PC-3 (cell line): Measurements from ENCODE around the gene ELAVL3. TPM values are rescaled to one million over a fixed set of nuclear protein-coding genes. Genes with fewer than 3 reads are reported as not detected.

Experiments
- ATAC-seq: fragments of 200-7000 bp; cut with Tn5 transposase; 2 replicates; pipeline ENCODE4 v1.9.1; 2020; ENCODE audit warnings: mild to moderate bottlenecking, moderate library complexity
- BruUV-seq: library from RNA; stranded (reverse); fragments of 400-500 nt; replicated peaks from 2 replicates; lab custom pipeline; 2021; lab: Mats Ljungman, UMichigan
- CTCF ChIA-PET: fragments of 300-600 bp; sonication (Branson Sonifier 250); formaldehyde crosslinking; loops from one replicate; lab custom pipeline; 2022; ENCODE audit warnings: antibody characterized with exemption; lab: Charles Lee
- POLR2A ChIA-PET: fragments of 300-600 bp; sonication (Branson Sonifier 250); formaldehyde crosslinking; loops from one replicate; lab custom pipeline; 2022; ENCODE audit warnings: antibody characterized with exemption; ENCODE audit not compliant: unreplicated experiment; lab: Charles Lee
- DNase-seq: peaks from one replicate; pipeline ENCODE4 v3.0.0-alpha.2; 2015
- H2AFZ ChIP-seq: fragments of 300-600 bp; sonication (generic); 2 replicates; pipeline ENCODE4 v1.6.0; 2016; ENCODE audit warnings: antibody characterized with exemption, low read length
- H3F3A ChIP-seq: fragments of 300-600 bp; sonication (generic); one replicate; pipeline ENCODE4 v1.6.0; 2017; ENCODE audit warnings: antibody characterized with exemption, low read length, control low read depth, mild to moderate bottlenecking; ENCODE audit not compliant: unreplicated experiment
- H3K27ac ChIP-seq: fragments of 300-600 bp; sonication (generic); 2 replicates; pipeline ENCODE4 v1.5.1; 2016; ENCODE audit warnings: mild to moderate bottlenecking, low read length
- H3K27me3 ChIP-seq: fragments of 300-600 bp; sonication (generic); 2 replicates; pipeline ENCODE4 v1.6.1; 2016; ENCODE audit warnings: low read length, mixed read lengths
- H3K36me3 ChIP-seq: fragments of 300-600 bp; sonication (generic); 2 replicates; pipeline ENCODE4 v1.6.1; 2016; ENCODE audit warnings: low read depth, mixed run types, low read length, mixed read lengths
- H3K4me1 ChIP-seq: fragments of 300-600 bp; sonication (generic); 2 replicates; pipeline ENCODE4 v1.5.1; 2016; ENCODE audit warnings: low read length; ENCODE audit not compliant: insufficient read depth
- H3K4me2 ChIP-seq: fragments of 300-600 bp; sonication (generic); 2 replicates; pipeline ENCODE4 v1.6.0; 2016; ENCODE audit warnings: low read length
- H3K4me3 ChIP-seq: fragments of 300-600 bp; sonication (generic); 2 replicates; pipeline ENCODE4 v1.5.1; 2016; ENCODE audit warnings: mild to moderate bottlenecking, low read length, mixed read lengths
- H3K79me2 ChIP-seq: fragments of 300-600 bp; sonication (generic); 2 replicates; pipeline ENCODE4 v1.6.1; 2017; ENCODE audit warnings: low read length, mixed read lengths
- H3K9ac ChIP-seq: fragments of 300-600 bp; sonication (generic); 2 replicates; pipeline ENCODE4 v1.6.0; 2016; ENCODE audit warnings: mild to moderate bottlenecking, low read length
- H3K9me2 ChIP-seq: fragments of 300-600 bp; sonication (generic); replicated peaks from 2 replicates; pipeline ENCODE4 v1.6.1; 2016; ENCODE audit warnings: mixed run types, low read length, mixed read lengths
- H3K9me3 ChIP-seq: fragments of 300-600 bp; sonication (generic); 2 replicates; pipeline ENCODE4 v1.6.1; 2016; ENCODE audit warnings: low read length, mixed read lengths
- H4K20me1 ChIP-seq: fragments of 300-600 bp; sonication (generic); 2 replicates; pipeline ENCODE4 v1.6.1; 2016; ENCODE audit warnings: low read length, mixed read lengths
- EZH2 ChIP-seq: fragments of 300-600 bp; sonication (generic); IDR thresholded peaks from one replicate; pipeline ENCODE4 v1.6.1; 2017; ENCODE audit warnings: antibody characterized with exemption, mild to moderate bottlenecking, low read length; ENCODE audit not compliant: unreplicated experiment
- EZH2phosphoT487 ChIP-seq: fragments of 300-600 bp; sonication (generic); IDR thresholded peaks from 2 replicates; pipeline ENCODE4 v1.6.1; 2018; ENCODE audit warnings: mild to moderate bottlenecking, antibody characterized with exemption, low read length, borderline replicate concordance
- intact Hi-C: fragments of 100-400 bp; cut with micrococcal nuclease; formaldehyde crosslinking; loops from 2 replicates; pipeline ENCODE4 v1.9.0; 2023
- total RNA-seq: library from RNA; depleted of rRNA; stranded (reverse); fragments of >200 nt; gene quantifications from 2 replicates; pipeline ENCODE4 v1.2.3, GENCODE V29; 2014
- TF ChIP-seq, protein P1 (sequence below): fragments of 300-600 bp; sonication (generic); conservative IDR thresholded peaks from 2 replicates; pipeline ENCODE4 v1.5.1; 2017; ENCODE audit warnings: antibody characterized with exemption, low read depth, mild to moderate bottlenecking, low read length

ELAVL3 gene
- total RNA-seq, 1 experiment from 2014 or later = not detected

DNA sequence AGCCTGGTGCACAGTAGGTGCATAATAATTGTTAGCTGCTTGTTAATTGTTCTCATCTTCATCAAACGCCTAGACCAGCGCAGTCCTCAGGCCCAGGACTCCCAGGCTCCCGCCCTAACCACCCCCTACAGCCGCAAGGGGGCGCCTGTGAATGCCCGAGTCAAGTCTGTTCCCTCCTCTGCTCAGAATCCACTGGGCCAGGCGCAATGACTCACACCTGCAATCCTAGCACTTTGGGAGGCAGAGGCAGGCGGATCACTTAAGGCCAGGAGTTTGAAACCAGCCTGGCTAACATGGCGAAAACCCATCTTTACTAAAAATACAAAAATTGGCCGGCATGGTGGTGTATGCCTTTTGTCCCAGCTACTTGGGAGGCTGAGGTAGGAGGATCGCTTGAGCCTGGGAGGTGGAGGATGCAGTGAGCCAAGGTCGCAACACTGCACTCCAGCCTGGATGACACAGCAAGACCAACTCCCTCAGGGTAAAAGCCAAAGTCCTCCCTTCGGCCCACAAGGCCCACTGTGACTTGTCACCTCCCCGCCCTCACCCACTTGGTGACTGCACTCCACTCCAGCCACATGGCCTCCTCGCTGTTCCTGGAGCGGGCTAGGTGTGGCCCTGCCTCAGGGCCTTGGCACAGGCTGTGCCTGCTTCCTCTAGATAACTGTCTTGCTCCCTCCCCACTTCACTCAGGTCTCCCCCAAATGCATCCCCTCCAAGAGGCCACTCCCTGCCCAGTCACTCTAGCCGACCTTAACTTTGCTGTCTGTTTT lies 15.7 kb upstream of the ELAVL3 start:
- no peak overlapping the region for H3K27ac ChIP-seq
- no peak overlapping the region for H3K9ac ChIP-seq
- intact Hi-C loops = loop anchor here (5.0 kb wide), 1 partner anchor 91 kb away; no protein-coding TSS in a partner anchor

DNA sequence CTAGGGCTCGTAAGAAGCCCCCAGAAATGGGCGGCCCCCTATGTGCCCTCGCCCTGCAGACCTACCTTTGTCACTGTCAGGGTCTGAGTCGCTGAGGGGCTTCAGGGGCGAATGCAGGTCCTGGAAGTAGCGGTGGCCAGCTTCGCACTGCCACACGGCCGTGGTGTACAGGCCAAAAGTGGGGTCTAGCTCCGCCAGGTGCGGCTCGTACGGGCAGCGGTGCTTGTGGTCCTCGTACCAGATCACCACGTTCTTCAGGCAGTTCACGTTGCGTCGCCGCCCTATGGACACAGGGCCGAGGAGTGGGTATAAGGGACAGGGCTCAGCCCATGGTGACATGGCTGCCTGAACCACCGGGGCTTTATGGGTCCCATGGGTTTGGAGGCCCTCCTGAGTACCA lies 15.0 kb upstream of the ELAVL3 start:
- Histone ChIP-seq H4K20me1 (no peaks in the 10 kb centered on the region), H3K9ac (no peak overlapping the region), H3K9me3 (no peaks in the 10 kb centered on the region), H2AFZ (no peak overlapping the region), H3K4me1 (no peaks in the 10 kb centered on the region), H3K79me2 (no peaks in the 10 kb centered on the region), H3F3A (no peaks in the 10 kb centered on the region), H3K27ac (no peak overlapping the region), H3K36me3 (no peaks in the 10 kb centered on the region), H3K4me2 (no peak overlapping the region), H3K27me3 (no peaks in the 10 kb centered on the region), H3K9me2 (no peaks in the 10 kb centered on the region), H3K4me3 (no peak overlapping the region)
- TF ChIP-seq, protein P1, sequence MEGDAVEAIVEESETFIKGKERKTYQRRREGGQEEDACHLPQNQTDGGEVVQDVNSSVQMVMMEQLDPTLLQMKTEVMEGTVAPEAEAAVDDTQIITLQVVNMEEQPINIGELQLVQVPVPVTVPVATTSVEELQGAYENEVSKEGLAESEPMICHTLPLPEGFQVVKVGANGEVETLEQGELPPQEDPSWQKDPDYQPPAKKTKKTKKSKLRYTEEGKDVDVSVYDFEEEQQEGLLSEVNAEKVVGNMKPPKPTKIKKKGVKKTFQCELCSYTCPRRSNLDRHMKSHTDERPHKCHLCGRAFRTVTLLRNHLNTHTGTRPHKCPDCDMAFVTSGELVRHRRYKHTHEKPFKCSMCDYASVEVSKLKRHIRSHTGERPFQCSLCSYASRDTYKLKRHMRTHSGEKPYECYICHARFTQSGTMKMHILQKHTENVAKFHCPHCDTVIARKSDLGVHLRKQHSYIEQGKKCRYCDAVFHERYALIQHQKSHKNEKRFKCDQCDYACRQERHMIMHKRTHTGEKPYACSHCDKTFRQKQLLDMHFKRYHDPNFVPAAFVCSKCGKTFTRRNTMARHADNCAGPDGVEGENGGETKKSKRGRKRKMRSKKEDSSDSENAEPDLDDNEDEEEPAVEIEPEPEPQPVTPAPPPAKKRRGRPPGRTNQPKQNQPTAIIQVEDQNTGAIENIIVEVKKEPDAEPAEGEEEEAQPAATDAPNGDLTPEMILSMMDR = no peak
- no peak for TF ChIP-seq EZH2phosphoT487
- no peak for TF ChIP-seq EZH2
- DNase-seq = no peak
- ATAC-seq = no peak
- POLR2A ChIA-PET = no interaction called here
- intact Hi-C loops = loop anchor here (5.0 kb wide), 1 partner anchor 91 kb away; no protein-coding TSS in a partner anchor
- BruUV-seq = no TSS peak
- CTCF ChIA-PET = no interaction called here

More for the DNA sequence above, 15.7 kb upstream of the ELAVL3 start:
- H4K20me1 ChIP-seq = no peaks in the 10 kb centered on the region
- no peaks in the 10 kb centered on the region for H3K4me1 ChIP-seq
- no TSS peak for BruUV-seq
- H3K79me2 ChIP-seq = no peaks in the 10 kb centered on the region
- no peaks in the 10 kb centered on the region for H3F3A ChIP-seq
- POLR2A ChIA-PET = no interaction called here
- peak; percentile 84 for DNase-seq
- H3K9me3 ChIP-seq = no peaks in the 10 kb centered on the region
- ATAC-seq = peak; percentile 99
- TF ChIP-seq, protein P1 = peak; percentile 92
- TF ChIP-seq EZH2phosphoT487 = no peak
- TF ChIP-seq EZH2 = no peak
- H3K9me2 ChIP-seq = no peaks in the 10 kb centered on the region
- no peak overlapping the region for H2AFZ ChIP-seq
- CTCF ChIA-PET = interaction anchor here (0.5 kb wide), 1 partner anchor 41 kb away, joined by 3 read pairs; no protein-coding TSS in a partner anchor
- H3K36me3 ChIP-seq = no peaks in the 10 kb centered on the region
- no peak overlapping the region for H3K4me3 ChIP-seq
- H3K27me3 ChIP-seq = no peaks in the 10 kb centered on the region
- H3K4me2 ChIP-seq = no peak overlapping the region

DNA sequence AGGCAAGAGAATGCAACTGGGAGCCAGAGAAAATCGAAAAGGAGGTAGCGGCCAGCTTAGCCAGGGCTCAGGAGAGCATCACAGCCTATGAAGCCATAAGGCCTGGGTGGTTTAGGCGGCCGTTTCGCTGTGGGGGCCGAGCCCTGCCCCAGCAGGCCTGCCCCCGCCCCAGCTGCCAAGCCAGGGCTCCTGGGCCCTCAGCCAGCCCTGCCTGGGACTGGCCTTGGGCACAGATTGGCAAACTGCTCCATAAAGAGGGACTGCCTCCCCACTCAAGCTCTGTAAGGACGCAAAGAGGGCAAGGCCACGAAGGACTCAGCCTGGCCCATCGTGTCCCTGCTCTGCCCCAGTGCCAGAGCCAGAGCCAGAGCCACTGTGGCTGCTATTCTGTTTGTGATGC lies 14.6 kb upstream of the ELAVL3 start:
- H3K4me3 ChIP-seq = no peak overlapping the region
- CTCF ChIA-PET = no interaction called here

More for the DNA sequence above, 14.6 kb upstream of the ELAVL3 start:
- DNase-seq (no peak), ATAC-seq (no peak)
- intact Hi-C loops = loop anchor here (5.0 kb wide), 1 partner anchor 92 kb away; no protein-coding TSS in a partner anchor
- BruUV-seq = no TSS peak
- Histone ChIP-seq H3K9me2 (no peaks in the 10 kb centered on the region), H3K9ac (no peak overlapping the region), H3K4me1 (no peaks in the 10 kb centered on the region), H3K27me3 (no peaks in the 10 kb centered on the region), H3K36me3 (no peaks in the 10 kb centered on the region), H3K9me3 (no peaks in the 10 kb centered on the region), H4K20me1 (no peaks in the 10 kb centered on the region), H3K4me2 (no peak overlapping the region), H3F3A (no peaks in the 10 kb centered on the region), H2AFZ (no peak overlapping the region), H3K27ac (no peak overlapping the region), H3K79me2 (no peaks in the 10 kb centered on the region)
- TF ChIP-seq EZH2phosphoT487 (no peak), EZH2 (no peak)
- TF ChIP-seq, protein P1 = no peak
- POLR2A ChIA-PET = no interaction called here
